Suppressor macrophage (primary cell): Measurements from ENCODE around the gene ABCG8.
"Not testable (repeated sequence)": the region's sequence is repeated elsewhere in the genome, so short reads cannot be mapped to it uniquely, and the experiment has no call there.

Source experiments
- DNase-seq, 4 experiments: peaks; one replicate each; pipeline ENCODE4 v3.0.0-alpha.2; 2020 to 2022

ABCG8 gene

GRCh38 chr2:43874776-43875451 lies 36.1 kb downstream of the ABCG8 start:
- DNase-seq: no peak

GRCh38 chr2:43877782-43878464 lies 39.2 kb downstream of the ABCG8 start:
- peak; percentile 62 to 72 (median 68) for DNase-seq

DNA sequence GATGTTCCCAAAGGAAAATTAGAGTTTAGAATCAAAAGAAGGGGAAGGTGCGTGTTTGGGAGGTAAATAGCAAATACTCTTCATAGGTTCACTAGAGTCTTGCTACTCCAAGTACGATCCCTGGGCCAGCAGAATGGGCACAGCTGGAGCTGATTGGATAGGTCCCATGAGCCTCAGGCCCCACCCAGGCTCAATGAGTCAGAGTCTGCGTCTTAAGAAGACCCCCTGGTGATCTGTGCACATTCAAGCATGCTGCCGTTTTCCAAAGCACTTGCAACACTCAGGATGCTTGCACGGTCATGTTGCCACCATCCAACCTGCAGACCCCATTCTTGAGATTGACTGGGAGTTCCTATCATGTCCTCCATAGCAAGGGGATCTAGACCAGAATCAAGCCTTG lies 40.5 kb downstream of the ABCG8 start:
- DNase-seq: no peak

DNA sequence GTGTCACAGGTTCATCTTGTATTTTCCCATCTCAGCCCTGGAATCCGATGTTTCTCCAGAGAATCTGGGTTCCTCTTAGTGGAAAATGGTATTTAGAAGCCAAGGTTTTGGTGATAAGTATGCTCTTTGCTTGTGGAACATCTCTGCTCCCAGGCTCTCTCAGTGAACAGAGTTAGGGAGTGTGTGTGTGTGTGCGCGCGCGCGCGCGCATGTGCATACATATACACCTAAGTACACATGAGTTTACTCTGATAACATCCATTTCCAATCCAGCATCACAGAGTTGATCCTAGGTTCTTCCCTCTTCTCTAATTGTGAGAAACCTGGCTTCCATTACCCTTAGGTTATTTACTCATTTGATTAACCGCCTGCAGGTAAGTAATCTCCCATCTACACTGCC lies 41.7 kb downstream of the ABCG8 start:
- no peak for DNase-seq

- no peak for DNase-seq
Measured at GRCh38 chr2:43880952-43881351, 42.2 kb downstream of the ABCG8 start.

DNA sequence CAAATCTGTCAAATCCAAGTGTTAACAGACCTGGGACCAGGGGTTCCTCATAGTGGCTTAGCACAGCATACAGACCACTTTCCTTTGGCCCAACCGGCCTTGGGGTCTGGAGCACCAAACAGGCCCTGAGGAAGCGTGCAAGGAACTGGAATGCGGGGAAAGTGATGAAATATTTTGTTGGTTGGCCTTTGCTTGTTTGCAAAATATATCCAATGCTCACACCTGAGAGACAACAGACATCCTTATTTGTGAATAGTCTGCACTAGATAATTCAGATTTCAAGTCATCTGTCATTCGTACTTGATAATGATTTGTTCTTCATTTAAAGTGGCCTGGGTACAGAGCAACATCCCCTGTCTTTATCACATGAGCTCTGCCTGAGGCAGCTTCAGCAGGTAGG lies 43.5 kb downstream of the ABCG8 start:
- no peak for DNase-seq

GRCh38 chr2:43884689-43885088 lies 45.9 kb downstream of the ABCG8 start:
- no peak for DNase-seq

DNA sequence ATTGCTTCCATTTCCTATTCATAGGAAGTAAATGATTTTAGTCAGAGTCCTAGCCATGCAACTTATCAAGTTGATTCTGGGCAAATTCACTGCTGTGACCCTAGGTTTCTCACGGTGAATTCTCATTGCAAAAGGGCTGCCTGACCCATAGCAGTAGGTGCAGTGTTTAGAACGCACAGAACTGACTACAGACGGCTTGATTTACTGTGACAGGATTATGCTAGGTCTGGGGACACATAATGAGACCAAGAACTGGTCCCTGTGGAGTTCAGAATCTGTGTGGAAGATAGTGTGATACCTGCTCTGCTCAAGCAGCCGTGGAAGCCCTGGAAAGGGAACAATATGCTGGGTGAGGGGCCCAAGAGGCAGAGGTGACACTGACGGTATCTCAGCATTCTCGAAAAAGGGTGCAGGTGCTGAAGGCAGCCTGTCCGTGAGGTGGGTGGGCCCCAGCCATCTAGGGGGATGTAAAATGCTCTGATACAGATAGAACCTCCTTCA lies 46.4 kb downstream of the ABCG8 start:
- no peak for DNase-seq

DNA sequence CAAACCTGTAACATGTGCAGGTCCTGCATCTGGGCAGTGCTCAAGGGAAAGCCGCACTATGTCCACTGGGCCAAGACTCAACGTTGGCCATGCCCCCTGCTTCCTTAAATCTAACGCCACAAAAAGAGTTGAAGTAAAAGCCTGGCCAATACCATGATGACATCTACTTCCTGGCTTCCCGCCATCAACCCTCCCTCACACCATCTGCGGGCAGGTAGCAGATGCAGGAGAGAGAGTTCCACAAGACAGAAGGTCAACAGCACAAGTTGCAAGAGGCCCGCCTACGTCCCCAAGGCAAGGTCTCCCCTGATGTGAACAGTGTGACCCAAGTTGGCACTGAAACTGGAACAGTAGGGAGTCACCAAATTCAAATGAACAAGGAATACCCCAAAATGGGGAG lies 48.4 kb downstream of the ABCG8 start:
- no peak for DNase-seq

DNA sequence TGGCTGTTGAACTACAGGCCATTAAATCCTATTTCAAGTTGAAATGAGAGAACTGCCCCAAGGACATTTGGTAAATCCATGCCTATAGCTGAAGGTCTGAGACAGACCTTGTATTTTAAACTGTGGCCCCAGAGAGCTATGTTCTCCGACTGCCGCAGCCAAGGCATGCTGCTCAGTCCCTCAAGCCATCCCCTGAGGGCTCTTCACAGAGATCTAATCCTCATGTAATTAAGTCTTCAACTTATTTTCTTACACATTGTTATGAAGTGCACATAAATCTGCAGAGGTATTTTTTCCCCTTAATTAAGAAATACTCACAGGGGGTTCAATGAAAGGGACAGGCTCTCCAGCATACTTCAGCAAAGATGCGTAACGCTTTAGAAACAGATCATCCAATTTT lies 50.6 kb downstream of the ABCG8 start:
- DNase-seq: no peak

- DNase-seq: no peak
Measured at GRCh38 chr2:43890855-43891254, 52.1 kb downstream of the ABCG8 start.

DNA sequence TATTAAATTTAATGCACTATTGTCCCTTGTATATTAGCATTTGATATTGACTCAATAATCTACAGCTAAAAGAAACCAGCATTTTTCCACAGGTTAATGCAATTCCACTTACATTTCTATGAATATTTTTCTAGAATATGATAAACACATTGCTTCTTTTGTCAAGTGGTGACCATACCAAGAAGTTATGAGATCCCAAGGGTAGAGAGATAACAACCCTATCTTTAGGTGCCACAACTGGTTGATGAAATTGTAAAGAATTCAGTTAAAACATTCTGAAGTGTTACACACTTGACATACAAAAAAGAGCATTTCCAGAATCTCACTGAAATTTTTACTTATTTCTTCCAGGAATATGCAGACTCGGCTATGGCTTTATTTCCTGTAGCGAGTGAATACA lies 56.0 kb downstream of the ABCG8 start:
- DNase-seq: no peak

DNA sequence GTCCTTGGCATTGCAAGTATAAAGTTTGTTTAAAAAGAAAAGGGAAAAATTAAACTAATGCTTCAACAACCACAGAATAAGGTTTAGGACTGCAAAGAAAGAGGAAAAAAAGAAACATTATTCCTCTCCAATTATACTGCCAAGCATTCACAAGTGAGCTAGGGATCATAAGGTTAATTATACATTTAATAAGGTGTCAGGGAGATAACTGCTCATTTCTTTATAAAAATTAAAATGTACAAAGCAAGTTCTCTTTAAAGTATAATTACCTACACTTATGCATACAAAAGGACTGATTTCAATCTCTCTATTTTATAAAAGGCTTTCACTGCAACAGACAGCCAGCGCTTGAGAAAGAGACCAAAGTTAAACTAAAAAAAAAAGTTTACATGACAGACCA lies 58.1 kb downstream of the ABCG8 start:
- DNase-seq: no peak

DNA sequence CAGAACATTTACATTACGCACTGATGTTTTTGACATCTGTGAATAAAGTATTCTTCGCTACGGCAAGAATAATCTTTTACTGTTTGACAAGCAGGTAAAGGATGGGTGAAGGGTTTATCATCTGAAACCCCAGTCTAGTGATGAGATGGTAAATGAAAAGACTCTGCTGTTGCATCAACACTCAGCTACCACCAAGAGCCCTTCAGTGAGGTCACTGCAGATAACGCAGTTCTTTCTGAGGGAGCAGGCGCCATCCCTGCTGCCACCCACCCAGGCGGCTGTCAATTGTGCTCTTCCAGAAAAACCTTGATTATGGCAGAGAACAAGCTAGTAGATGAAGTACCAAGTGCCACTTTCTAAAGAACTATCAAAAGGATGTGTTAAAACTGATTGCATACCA lies 58.7 kb downstream of the ABCG8 start:
- no peak for DNase-seq

DNA sequence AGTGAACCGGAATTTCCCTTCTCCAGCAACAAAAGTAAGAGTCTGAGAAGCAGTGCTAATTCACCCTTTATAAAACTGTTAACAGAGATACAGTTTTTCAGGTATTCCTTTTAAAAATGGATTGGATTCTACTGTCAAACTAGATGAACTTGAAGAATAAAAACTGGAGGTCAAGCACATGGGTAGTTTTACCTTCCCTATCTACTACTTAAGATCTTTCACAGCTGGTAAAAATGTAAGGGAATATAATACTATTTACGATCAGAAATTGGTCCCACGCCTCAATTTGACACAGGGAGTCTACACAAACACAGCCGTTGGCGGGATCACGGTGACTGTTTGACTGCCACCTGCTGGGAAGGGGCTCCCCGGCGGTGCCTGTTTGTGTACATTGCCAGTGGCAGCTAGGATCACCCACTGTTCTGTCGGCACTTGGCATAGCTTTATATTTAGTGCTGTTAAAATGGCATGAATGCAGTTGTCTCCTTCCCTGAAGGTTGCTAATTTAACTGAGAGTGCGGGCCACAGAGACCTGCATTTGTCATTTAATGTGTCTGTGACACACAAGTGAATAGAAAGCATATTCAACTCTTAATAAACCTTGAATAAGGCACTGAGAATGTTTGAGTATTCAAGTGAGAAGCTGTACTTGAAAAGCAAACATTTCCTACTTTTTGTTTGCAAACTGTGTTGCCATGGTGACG lies 59.5 kb downstream of the ABCG8 start:
- DNase-seq: no peak

- DNase-seq: no peak
Measured at GRCh38 chr2:43898838-43899346, 60.1 kb downstream of the ABCG8 start.

GRCh38 chr2:43899589-43899988 lies 60.8 kb downstream of the ABCG8 start:
- no peak for DNase-seq

DNA sequence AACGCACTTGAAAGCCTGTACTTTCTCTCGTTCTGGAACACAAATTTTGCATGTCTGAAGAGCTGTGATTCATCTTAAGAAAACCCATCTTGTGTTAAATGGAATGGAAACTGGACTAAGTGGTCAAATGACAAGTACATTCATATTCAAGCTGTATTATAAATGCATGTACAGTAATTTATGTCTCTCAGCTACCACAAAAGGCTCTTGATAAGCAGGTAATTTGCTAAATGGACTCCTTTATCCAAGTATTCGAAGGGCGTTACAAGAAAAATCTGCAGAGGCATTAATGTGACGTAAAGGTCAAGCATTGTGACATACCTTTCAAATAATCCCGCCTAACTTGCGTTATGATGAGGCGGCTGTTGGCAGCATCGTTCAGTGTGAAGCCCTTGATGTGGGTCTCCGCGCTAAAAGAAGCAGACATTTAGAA lies 66.6 kb downstream of the ABCG8 start:
- no peak for DNase-seq

DNA sequence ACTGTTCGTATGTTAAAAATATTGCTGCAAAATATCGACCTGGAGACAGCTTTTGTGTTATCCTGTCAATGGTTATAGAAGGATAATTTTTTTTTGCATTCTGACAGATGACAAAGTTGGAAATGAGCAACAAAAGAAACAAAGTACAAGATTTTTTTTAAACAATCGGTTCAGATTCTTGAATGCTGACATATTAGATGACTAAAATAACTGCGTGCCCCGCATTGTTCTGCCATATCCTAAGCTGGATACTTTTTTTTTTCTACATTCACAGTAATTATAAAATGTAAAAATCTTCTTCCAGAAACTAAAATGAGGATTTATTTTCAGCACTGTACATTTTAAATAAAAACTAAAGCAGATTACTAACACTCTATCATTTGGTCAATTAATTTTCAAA lies 67.1 kb downstream of the ABCG8 start:
- DNase-seq: no peak

- DNase-seq: no peak
Measured at GRCh38 chr2:43906448-43907109, 67.8 kb downstream of the ABCG8 start.

DNA sequence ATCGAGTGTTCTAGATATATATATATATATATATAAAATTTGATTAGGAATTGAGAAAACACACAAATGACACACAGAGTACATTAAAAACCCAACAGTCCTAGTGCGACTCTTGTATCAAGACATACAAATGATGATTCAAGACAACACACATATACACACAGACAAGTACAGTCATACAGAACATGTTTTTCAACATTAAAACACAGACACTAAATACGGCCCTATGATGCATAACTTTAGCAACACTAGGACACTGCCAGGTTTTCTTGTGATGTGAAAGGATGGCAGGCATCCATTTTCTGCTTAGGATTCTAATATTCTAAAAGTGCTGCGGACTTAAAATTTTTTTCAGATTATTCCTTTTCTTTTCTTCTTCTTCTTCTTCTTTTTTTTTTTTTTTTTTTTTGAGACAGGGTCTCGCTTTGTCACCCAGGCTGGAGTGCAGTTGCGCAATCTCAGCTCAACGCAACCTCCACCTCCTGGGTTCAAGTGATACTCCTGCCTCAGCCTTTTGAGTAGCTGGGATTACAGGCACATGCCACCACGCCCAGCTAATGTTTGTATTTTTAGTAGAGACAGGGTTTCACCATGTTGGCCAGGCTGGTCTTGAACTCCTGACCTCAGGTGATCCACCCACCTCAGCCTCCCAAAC lies 72.5 kb downstream of the ABCG8 start:
- DNase-seq: not testable (repeated sequence)

- DNase-seq: no peak
Measured at GRCh38 chr2:43924463-43924862, 85.7 kb downstream of the ABCG8 start.
